ENCODE results near the gene P2RY2. TPM values are rescaled to one million over a fixed set of nuclear protein-coding genes. Genes with fewer than 3 reads are reported as not detected.

P2RY2 gene
- total RNA-seq, 2 experiments from 2014 or later: not detected

DNA sequence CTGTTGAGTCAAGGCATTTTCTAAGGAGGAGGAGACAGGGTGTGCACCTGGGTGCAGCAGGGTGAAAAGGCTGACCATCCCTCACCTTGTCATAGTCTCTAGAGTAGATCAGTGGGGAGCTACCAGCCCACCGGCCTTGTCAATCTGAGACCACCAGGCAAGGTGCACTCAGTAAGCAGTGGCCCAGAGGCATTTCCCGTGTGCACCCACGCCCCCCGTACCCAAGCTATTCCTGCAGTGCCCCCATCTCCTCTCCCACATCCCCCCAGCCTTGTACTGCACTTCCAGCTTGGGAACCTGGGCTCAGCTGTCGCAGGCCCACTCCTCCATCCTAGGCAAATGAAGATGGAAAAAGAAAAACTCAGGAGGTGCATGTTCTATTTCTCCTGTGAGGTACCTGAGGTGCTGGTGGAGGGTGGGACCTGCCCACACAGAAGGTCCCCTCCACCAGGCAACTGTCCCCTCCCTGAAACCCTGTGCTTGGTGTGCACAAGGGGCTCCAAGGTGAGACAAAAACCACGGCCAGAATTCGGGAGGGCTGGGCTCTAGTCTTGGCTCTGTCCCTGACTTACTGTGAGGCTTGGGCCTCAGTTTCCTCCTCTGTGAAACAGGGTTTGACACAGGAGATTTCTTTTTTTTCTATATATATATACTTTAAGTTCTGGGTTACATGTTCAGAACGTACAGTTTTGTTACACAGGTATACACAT is 8.4 kb downstream of the P2RY2 start:
- Histone ChIP-seq H3K4me1 (ENCODE audit: insufficient read depth, low read length, poor library complexity, severe bottlenecking) (no peaks in the 10 kb centered on the region), H3K9me2 (ENCODE audit: insufficient read depth, low read length) (no peaks in the 10 kb centered on the region), H3K4me2 (ENCODE audit: low read length) (no peak overlapping the region), H3K4me3 (ENCODE audit: low read depth, low read length, poor library complexity, severe bottlenecking) (no peak overlapping the region), H3K27ac (ENCODE audit: low read depth, low read length, poor library complexity, severe bottlenecking) (no peak overlapping the region), H3K36me3 (ENCODE audit: insufficient read depth, low read length) (no peaks in the 10 kb centered on the region), H4K20me1 (ENCODE audit: insufficient read depth, low read length) (no peaks in the 10 kb centered on the region), H2AFZ (ENCODE audit: low read length) (no peak overlapping the region), H3K79me2 (ENCODE audit: insufficient read depth, low read depth, low read length) (no peaks in the 10 kb centered on the region), H3K9me3 (ENCODE audit: low read length) (no peaks in the 10 kb centered on the region)
- CTCF ChIA-PET (ENCODE audit: unreplicated experiment): no interaction called here
- intact Hi-C loops (cut with micrococcal nuclease; ENCODE audit: unreplicated experiment): no loop called here
- BruUV-seq (replicated peaks): no TSS peak
- POLR2A ChIA-PET: interaction anchor here (0.6 kb wide), 1 partner anchor 620 kb away, joined by 4 read pairs; no protein-coding TSS in a partner anchor
- no peak for DNase-seq (ENCODE audit: low spot score)
- TF ChIP-seq, protein P1, sequence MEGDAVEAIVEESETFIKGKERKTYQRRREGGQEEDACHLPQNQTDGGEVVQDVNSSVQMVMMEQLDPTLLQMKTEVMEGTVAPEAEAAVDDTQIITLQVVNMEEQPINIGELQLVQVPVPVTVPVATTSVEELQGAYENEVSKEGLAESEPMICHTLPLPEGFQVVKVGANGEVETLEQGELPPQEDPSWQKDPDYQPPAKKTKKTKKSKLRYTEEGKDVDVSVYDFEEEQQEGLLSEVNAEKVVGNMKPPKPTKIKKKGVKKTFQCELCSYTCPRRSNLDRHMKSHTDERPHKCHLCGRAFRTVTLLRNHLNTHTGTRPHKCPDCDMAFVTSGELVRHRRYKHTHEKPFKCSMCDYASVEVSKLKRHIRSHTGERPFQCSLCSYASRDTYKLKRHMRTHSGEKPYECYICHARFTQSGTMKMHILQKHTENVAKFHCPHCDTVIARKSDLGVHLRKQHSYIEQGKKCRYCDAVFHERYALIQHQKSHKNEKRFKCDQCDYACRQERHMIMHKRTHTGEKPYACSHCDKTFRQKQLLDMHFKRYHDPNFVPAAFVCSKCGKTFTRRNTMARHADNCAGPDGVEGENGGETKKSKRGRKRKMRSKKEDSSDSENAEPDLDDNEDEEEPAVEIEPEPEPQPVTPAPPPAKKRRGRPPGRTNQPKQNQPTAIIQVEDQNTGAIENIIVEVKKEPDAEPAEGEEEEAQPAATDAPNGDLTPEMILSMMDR (conservative IDR thresholded peaks at IDR 0.05; ENCODE audit: low read length): no peak
- TF ChIP-seq EZH2phosphoT487 (IDR thresholded peaks at IDR 0.05; ENCODE audit: borderline replicate concordance, low read depth, low read length): no peak

DNA sequence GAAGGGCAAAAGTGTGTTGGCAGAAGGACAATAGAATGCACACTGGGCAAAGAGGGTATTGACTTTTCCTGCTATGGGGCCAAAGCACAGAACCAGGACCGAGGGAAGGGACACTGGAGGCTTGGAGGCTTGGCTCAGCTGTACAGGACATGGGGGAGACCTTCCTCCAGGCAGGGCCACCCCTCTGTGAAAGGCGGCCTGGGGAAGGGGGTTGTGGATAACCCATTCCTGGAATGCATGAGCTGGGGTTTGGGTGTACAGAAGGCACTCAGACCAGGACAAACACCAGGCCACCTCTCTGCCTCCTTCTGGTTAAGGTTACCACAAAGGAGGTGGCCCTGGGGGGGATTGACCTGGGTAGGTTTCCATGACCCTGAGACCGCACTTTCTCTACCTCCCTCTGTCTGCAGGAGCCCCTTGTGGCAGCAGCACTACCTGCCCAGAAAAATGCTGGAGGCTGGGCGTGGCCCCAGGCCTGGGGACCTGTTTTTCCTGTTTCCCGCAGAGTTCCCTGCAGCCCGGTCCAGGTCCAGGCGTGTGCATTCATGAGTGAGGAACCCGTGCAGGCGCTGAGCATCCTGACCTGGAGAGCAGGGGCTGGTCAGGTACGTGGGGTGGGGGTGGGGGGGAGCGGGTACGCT is 9.6 kb downstream of the P2RY2 start:
- ChIA-PET POLR2A (interaction anchor here (0.7 kb wide), 1 partner anchor 35 kb away, joined by 5 read pairs; no protein-coding TSS in a partner anchor), CTCF (ENCODE audit: unreplicated experiment) (interaction anchor here (0.6 to 0.8 kb wide), 2 partner anchors 8 to 19 kb away, joined by 3 read pairs; no protein-coding TSS in a partner anchor)
- intact Hi-C loops (cut with micrococcal nuclease; ENCODE audit: unreplicated experiment): no loop called here
- H3K9me3 ChIP-seq (ENCODE audit: low read length): no peaks in the 10 kb centered on the region
- H3K79me2 ChIP-seq (ENCODE audit: insufficient read depth, low read depth, low read length): no peaks in the 10 kb centered on the region
- H3K27ac ChIP-seq (ENCODE audit: low read depth, low read length, poor library complexity, severe bottlenecking): no peak overlapping the region
- TF ChIP-seq, protein P1 (conservative IDR thresholded peaks at IDR 0.05; ENCODE audit: low read length): no peak
- TF ChIP-seq EZH2phosphoT487 (IDR thresholded peaks at IDR 0.05; ENCODE audit: borderline replicate concordance, low read depth, low read length): no peak
- no peak overlapping the region for H3K4me2 ChIP-seq (ENCODE audit: low read length)
- no peak overlapping the region for H2AFZ ChIP-seq (ENCODE audit: low read length)
- H3K4me3 ChIP-seq (ENCODE audit: low read depth, low read length, poor library complexity, severe bottlenecking): no peak overlapping the region
- no peaks in the 10 kb centered on the region for H3K36me3 ChIP-seq (ENCODE audit: insufficient read depth, low read length)
- H4K20me1 ChIP-seq (ENCODE audit: insufficient read depth, low read length): no peaks in the 10 kb centered on the region
- no peaks in the 10 kb centered on the region for H3K4me1 ChIP-seq (ENCODE audit: insufficient read depth, low read length, poor library complexity, severe bottlenecking)
- BruUV-seq (replicated peaks): no TSS peak
- no peaks in the 10 kb centered on the region for H3K9me2 ChIP-seq (ENCODE audit: insufficient read depth, low read length)
- no peak for DNase-seq (ENCODE audit: low spot score)

Measured in OCI-LY7 (cell line).